Left cardiac atrium (tissue), 4 donors: ENCODE results near the gene TUBA8. TPM values are rescaled to one million over a fixed set of nuclear protein-coding genes. Genes with fewer than 3 reads are reported as not detected.
"Not testable (repeated sequence)": the region's sequence is repeated elsewhere in the genome, so short reads cannot be mapped to it uniquely, and the experiment has no call there.

Experiments
- ATAC-seq, 2 donors: fragments of 200-7000 bp; cut with Tn5 transposase; one replicate each; pipeline ENCODE4 v1.9.1; 2020; ENCODE audit warnings: mild to moderate bottlenecking in 2 of 2, moderate library complexity in 2 of 2
- DNase-seq: peaks from one replicate; pipeline ENCODE4 v3.0.0-alpha.2; 2020
- intact Hi-C, 2 donors: fragments of 100-400 bp; cut with DNase I; formaldehyde crosslinking; loops; one replicate each; pipeline versions ENCODE4 v1.14.1 to v1.15.1; 2022 to 2023
- total RNA-seq, 2 donors: library from RNA; stranded (reverse); fragmentation: NEBNext Ultra II Directional; extraction: Animal tissue kit (Norgen Biotek cat#: 25700); gene quantifications; one replicate each; pipeline ENCODE4 v1.2.1, GENCODE V29; 2021
- donor health status: DM: no; HTN: yes; CAD: no.
- donor health status: DM: no; HTN: yes; CAD: no; lungs with severe emphysema.
- donor health status: DM: yes; HTN: yes; CAD: no.
- donor health status: Dilated cardiomyopathy.

Gene TUBA8
- total RNA-seq, 2 donors from 2014 or later = 98.8 to 200 TPM

DNA sequence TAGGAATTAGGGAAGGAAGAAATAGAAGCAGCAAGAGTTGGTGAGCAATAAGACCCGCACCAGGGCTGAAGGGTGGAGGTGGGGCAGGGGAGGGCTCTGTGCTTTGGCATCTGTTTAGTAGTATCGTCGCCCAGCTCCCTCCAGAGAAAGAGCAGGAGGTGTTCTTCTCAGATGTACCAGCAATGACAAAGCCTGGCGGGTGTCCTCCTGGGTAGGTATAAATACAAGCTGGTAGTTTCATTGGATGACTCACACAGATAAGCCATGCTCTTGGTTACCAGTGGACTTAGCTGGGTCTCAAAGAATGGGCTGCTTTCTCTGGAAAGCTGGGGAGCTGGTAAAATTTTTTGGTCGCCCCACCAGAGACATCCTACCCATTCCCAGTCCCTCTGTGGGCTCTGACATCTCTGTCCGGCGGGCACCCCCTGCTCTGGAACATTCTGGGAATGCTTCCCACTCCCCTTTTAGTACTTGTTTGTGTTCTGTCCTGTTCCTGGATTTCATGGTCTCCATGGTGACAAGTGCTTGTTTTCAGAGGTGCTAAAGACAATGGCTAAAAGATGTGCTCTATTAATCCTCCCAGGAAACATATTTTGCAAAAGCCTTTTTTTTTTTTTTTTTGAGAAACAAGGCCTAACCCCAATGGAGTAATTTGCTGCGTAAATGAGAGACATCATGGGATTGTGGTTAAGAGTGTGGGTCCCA lies 15.4 kb upstream of the TUBA8 start:
- ATAC-seq (peak in 1 of 2 donors; percentile 15), DNase-seq (no peak)
- intact Hi-C loops = loop anchor here in 1 of 2 donors (10.0 kb wide), 1 partner anchor 50 kb away; no protein-coding TSS in a partner anchor

DNA sequence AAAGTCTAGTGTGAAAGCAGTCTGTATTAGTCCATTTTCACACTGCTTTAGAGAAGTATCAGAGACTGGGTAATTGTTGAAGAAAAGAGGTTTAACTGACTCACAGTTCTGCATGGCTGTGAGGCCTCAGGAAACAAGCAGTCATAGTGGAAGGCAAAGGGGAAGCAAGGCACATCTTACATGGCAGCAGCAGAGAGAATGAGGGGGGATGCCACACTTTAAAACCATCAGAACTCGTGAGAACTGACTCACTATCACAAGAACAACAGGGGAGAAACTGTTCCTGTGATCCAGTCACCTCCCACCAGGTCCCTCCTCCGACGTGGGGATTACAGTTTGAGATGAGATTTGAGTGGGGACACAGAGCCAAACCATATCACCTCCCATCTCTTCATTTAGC lies 13.8 kb upstream of the TUBA8 start:
- intact Hi-C loops = loop anchor here in 1 of 2 donors (10.0 kb wide), 1 partner anchor 48 kb away; no protein-coding TSS in a partner anchor
- no peak for ATAC-seq

DNA sequence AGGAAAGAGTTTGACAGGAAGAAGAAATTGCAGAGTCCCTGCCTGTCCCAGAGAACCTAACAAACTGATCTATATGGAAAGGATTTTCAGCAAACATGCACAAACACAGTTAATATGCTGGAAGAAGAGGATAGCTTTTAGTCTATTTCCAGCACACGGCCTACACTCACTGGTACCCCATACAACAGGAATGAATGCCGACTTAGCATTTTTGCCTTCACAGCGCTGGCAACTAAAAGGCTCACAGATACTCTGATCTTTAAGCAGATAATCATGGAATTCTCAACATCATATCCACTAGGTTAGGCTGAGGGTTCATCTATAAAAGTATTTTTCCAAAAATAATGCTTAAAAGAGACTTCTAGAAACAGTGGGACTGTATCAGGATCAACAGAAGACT lies 9.8 kb upstream of the TUBA8 start:
- intact Hi-C loops = no loop called here
- no peak for ATAC-seq
- DNase-seq = no peak

More for the DNA sequence above, 13.8 kb upstream of the TUBA8 start:
- no peak for DNase-seq

DNA sequence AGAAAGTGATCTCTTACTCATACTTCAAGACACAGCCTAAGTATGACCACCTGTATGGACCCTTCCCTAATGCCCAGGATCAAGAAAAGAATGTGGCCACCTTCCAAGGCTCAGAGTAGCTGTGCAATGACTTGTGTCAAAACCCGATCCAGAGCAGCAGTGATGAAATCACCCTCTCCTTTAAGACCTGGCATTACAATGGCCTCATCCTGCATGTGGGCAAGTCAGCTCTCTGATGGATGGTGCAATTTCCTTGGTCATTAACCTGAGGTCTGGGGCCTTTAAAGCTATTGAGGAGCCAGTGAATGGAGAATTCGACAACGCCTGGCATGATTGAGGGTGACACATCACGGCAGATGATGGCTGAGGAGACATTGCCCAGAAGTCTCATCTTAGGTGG lies 9.1 kb upstream of the TUBA8 start:
- intact Hi-C loops = no loop called here
- ATAC-seq = no peak
- no peak for DNase-seq

DNA sequence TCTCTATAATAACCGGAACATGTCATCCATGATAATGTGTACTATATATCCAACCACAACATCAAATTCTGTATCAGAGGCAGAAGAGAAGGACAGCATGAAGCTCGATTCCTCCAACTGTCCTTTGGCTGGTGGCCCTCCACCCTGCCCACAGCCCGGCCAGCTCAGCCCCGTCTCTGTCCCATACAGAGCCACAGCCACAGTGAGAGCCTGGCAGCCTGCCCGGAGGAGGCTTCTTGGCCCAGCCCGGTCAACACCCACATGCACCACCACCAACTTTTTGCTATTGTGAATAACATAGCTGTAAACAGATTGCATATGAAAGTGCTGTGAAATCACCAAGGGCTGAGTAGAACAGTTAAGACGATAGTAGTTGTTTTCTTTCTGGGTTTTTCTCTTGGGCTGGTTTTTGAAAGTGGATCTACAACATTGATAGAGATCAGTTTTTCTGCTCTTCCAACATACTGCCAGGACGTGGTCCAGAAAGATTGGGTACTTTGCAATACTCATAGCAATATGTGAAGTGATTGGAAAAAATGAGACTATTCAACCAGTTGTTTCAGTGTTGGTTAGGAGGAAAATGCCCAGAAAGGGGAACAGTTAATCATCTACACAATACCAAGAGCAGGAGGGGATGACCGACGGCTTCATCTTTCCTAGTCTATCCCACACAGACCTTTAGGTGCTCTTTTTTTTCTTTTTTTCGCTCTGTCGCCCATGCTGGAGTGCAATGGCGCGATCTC lies 6.9 kb upstream of the TUBA8 start:
- DNase-seq (no peak), ATAC-seq (peak in 1 of 2 donors; percentile 45)
- intact Hi-C loops = no loop called here

DNA sequence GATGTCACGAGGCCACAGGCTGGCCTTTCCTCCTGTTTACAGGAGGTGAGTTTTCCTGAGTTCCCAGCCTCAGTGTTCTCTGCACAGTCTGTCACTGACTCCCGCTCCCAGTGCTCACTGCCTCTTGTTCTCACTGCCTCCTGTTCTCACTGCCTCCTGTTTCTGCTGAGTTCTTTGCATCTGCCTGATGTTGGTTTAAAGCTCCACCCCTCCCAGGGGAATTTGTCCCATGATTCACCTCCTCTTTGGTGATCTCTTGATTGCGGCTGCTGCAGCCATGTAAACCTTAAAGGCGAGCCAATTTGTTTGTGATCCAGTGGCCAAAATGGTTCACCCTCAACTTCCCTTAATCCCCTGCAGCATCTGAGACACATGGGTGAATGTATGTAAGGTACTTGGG lies 6.0 kb upstream of the TUBA8 start:
- ATAC-seq (no peak), DNase-seq (no peak)
- intact Hi-C loops = no loop called here

DNA sequence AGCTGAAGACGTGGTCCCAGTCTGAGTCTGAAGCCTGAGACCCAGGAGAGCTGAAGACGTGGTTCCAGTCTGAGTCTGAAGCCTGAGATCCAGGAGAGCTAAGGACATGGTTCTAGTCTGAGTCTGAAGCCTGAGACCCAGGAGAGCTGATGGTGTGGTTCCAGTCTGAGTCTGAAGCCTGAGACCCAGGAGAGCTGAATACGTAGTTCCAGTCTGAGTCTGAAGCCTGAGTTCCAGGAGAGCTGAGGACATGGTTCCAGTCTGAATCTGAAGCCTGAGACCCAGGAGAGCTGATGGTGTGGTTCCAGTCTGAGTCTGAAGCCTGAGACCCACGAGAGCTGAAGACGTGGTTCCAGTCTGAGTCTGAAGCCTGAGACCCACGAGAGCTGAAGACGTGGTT lies 4.6 kb upstream of the TUBA8 start:
- intact Hi-C loops, ATAC-seq, DNase-seq: not testable (repeated sequence)

DNA sequence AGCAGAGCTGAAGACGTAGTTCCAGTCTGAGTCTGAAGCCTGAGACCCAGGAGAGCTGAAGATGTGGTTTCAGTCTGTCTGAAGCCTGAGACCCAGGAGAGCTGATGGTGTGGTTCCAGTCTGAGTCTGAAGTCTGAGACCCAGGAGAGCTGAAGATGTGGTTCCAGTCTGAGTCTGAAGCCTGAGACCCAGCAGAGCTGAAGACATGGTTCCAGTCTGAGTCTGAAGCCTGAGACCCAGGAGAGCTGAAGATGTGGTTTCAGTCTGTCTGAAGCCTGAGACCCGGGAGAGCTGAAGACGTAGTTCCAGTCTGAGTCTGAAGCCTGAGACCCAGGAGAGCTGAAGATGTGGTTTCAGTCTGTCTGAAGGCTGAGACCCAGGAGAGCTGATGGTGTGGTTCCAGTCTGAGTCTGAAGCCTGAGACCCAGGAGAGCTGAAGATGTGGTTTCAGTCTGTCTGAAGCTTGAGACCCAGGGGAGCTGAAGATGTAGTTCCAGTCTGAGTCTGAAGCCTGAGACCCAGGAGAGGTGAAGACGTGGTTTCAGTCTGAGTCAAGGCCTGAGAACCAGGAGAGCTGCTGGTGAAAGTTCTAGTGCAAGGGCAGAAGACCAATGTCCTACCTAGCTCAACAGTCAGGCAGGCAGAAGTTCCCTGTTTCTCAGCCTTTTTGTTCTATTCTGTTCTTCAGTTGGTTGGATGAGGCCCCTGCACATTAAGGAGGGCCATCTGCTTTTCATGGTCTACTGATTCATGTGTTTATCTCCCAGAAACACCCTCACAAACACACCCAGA lies 3.9 kb upstream of the TUBA8 start:
- intact Hi-C loops, DNase-seq: not testable (repeated sequence)

DNA sequence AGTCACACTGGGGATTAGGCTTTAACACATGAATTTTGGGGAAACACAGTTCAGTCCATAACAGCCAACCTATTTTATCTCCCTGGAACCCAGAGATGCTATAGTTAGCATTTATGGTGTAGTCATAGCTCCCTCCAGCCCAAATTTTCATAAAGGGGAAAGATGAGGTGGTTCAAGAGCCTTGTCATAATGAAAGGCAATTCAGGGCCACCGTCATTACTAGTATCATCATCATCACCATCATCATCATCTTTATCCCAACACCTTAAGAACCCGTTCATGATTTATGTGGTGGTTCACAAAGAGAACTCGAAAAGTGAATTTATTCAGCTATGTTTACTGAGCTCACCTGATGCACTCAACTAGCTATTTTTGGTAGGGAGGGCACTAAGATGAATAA lies 2.4 kb upstream of the TUBA8 start:
- no peak for ATAC-seq
- intact Hi-C loops = no loop called here

More for the DNA sequence above, 3.9 kb upstream of the TUBA8 start:
- ATAC-seq = not testable (repeated sequence)

DNA sequence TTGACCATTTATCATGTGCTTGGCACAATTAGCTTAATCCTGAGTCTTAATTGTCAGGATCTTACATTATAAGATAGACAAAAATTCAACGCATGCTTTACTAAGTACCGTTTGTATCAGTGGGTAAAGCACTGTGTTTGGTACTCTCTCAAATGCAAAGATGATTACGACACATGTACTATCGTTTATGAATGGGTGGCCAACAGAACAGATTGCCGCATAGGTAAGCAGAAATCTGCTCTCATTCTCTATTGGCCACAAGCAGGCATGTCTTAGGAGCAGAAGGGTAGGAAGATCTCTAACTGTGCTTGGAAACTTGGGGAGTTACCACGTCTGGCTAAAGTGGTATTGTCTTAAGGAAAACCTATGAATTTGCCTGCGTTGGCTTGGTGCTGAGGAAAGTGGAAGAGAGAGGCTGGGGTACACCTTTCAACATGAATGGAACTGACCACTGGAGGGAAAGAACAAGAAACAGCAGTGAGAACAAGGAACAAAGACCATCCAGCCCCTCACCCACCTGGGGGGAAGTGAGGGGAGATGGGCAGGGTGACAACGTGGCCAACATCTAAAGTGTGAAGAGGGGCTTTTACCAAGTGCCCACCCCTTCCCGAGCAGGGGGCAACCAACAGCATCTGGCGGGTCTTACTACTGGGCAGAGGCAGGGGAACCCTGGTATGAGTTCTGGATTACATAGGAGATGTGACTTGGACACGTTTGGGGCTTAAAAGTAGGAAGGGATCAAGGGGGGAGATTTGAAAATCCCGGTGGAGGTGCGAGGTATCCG lies 1.0 kb upstream of the TUBA8 start:
- DNase-seq (no peak), ATAC-seq (no peak)
- intact Hi-C loops = no loop called here

More for the DNA sequence above, 2.4 kb upstream of the TUBA8 start:
- DNase-seq = no peak

DNA sequence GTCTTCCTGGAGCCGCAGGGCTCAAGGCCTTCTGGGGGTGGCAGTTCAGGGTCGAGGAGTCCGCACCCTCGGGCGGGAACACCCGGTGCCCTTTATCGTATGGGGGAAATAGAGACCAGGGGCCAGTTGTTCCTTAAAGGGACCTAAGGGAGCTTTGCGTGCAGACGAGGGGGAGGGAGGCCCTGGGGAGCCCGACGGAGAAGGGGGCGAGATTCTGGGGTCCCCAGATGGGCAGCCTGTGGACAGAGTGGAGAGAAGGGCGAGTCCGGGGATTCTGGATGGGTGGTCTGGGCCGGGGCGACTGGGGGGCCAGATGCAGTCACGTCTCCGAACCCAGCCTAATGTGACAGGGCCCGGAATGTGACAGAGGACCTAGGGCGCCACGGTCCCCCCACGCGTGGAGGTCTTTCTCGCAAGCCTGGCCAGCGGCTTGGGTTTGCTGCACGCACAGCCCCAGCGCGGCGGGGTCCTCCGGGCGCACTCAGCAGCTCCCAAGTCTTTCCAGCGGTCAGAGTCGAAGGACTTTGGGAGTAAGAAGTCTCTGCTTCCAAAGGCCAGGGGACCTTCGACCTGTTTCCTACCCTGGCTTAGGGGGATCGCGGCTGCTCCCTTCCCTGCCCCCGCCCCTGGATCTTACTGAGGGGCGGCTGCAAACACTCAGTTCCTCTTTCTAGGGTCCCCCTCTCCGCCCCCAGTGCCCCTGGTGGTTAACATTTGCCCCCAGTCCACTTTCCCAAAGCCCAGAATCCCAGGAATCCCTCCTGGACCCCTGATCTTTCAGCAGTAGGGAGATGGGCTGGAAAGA lies 547 bp downstream of the TUBA8 start:
- DNase-seq (no peak), ATAC-seq (peak; percentile 4 to 14)
- intact Hi-C loops = no loop called here

DNA sequence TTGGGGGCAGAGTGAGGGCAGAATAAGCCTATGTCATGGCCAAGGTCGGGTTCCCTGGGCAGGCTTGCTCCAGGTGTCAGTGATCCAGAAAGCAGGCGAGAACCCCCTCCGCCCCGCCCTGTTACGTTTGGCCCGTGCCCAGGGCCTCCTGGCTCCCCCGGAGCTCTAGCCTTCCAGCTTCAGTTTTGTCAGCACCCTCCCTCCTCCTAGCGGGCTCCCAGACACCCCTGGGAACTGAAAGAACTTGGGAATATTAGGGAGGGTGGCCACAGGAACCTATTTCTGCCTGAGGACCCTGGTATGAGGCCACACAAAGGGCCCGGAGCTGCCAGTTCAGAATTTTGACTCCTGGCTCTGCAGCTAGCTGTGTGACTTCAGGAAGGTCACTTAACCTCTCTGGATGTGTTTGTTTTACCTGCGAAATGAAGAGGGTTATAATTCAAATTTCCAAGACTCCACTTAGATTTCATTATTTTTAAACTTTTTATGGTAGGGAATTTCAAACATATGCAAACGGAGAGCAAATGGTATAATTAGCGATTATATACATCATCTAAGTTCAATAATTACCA lies 1.2 kb downstream of the TUBA8 start:
- DNase-seq = peak; percentile 60
- ATAC-seq = peak; percentile 35 to 42
- intact Hi-C loops = no loop called here

DNA sequence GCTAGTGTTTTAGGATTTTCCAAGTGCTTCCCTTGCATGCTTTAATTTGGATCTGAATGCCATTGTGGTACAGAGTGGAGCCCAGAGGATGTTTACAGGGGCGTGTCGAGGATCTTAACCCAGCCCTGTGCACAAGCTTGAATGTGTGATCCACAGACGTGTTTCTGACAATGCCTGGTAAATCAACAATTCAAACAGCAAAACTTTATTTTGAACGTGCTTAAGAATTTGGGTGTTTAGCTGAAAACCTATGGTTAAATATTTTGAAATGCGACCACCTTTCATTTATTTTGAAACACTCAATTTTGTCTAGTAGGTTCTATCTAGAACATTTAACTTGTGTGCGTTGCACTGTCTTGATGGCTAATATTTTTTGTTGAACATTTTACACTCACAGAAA lies 1.8 kb downstream of the TUBA8 start:
- intact Hi-C loops = no loop called here
- ATAC-seq (no peak), DNase-seq (no peak)

DNA sequence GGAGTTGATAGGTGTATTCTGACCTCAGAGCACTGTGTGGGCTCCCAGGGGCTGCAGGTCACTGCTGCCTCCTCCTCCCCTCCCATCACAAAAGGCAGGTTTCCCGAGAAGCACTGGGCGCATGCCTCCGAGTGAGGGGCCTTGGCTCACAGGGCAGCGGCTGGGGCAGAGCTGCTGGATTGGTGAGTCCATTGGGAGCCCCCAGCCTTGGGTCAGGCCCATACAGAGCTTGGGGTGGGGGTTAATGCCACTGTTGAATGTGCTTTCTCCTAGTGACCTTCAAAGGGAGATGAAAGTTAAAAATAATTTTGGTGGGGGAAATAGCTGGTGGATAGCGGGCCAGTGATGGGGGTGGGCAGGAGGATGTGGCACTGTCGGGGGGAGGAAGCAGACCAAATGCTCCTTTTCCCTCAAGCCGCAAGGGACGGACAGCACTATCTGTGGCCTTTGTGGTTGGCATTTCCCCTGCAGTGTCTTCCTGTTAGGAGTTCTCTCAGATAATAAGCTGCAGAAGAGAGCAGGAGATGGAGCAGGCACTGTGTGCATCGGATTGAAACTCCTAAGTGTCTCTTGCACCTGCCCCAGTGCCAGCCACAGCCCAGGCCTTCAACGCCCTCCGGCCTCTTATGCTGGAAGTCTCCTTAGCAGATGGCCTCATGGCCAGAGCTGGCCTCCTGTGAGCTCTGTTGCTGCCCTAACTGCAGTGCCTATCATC lies 3.2 kb downstream of the TUBA8 start:
- intact Hi-C loops = no loop called here
- ATAC-seq = no peak
- DNase-seq = no peak

DNA sequence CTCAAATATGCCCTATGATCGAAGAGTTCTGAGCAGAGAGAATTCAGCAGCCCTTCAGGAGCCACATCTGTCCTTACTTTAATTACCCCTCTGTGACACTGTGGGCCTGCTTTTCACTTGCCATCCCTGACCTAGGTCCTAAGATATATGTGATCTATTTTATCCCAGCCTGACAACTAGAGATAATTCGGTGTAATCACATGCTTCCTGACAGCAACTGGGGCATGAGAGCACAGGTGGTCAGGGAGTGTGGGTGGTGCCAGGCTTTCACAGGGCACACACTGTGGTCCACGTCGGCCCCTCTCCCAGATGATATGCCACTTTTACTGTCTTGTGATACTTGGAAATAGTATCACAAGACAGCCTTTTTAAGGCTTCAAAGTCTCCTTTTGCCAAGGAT lies 3.9 kb downstream of the TUBA8 start:
- no peak for ATAC-seq
- intact Hi-C loops = no loop called here
- no peak for DNase-seq

DNA sequence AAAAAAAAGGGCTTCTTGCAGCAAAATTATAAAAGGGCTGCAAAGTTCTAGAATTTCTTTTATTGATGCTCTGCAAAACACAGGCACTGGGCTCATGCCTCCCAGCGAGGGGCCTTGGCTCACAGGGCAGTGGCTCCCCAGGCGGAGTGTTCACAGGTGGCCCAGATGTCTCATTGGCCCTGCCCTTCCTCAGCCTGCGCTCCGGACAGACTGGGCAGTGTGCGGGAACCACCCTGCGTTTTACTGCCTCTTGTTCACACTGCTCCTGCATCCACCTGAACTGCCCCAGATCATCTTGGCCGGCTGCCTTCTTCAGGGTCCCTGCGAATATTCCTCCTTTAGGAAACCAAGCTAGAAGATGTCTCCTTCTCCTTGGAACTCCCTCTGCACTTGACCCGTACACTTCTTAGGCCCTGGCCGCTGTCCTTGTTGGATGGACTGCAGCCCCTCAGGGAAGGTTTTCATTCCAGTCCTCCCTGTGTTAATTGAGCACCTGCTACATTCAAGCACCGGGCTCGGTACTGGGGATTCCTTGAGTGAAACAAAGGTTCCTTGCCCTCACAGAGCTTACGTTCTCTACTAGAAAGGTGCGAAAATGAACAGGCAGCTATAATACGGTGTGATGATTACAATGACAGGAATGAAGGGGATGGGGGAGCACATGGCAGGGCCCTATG lies 4.5 kb downstream of the TUBA8 start:
- intact Hi-C loops = no loop called here
- DNase-seq = no peak
- no peak for ATAC-seq

DNA sequence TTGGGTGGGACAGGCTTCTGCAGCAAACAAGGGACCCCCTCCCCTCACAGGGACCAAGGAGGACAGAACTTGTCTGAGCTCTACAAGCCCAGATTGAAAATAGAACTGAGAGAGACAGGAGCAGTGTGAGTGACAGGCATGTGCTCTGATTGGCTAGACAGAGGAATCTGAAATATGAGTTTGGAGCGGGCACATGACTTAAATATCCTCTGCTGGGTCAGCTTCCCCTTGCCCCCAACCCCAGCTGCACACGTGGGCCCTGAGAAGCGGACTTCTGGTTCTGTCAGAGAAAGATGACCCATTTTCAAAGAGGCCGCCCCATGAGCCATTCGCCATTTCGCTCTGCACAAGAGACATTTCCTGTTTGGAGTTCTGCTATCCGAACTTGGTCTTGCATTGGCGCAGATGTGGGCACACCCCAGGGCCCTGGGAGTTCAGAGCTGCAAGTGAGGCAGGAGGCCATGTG lies 5.3 kb downstream of the TUBA8 start:
- peak; percentile 5 to 29 for ATAC-seq
- DNase-seq = no peak
- intact Hi-C loops = no loop called here
